Activated CD8-positive, alpha-beta memory T cell treated with anti-CD3 and anti-CD28 coated beads for 24 hours (primary cell): Measurements from ENCODE around the gene FAM163A.

ENCODE experiments used
- DNase-seq: peaks from one replicate; pipeline ENCODE4 v3.0.0-alpha.2; 2020

The FAM163A gene

DNA sequence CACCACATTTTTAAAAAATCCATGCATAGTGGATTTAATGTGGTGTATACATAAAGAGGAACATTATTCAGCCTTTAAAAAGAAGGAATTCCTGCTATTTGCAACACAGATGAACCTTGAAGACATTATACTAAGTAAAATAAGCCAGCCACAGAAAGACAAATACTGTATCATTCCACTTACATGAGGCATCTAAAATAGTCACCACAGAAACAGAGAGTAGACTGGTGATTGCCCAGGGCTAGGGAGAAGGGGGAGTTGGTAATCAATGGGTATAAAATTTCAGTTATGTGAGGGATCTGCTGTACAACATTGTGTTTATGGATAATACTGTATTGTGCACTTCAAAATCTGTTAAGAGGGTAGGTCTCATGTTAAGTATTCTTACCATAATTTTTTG is 10.0 kb downstream of the FAM163A start:
- no peak for DNase-seq

DNA sequence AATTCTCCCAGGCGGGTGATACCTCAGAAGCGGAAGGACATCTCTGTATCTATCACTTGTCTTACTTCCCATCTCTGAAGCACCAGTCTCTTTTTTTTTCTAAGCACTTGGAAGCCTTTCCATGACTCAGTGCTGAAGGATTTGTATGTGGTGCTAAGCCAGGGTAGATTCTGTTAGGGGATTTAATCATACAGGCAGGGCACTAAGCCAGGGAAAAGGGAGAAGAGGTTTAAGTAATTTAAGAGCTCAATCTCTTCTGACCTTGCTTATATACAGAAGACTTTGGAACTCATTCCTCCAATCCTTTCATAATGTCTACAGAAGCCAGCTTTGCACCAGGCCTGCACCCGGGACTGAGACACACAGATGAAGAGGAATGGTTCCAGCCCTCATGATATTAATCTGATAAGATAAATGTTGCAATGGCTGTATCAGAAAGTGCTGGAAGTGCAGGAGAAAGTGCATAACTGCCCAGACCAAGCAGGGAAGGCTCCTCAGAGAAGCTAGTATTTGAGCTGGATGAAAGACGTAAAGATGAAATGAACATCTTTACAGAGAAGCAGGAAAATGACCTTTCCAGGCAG is 11.0 kb downstream of the FAM163A start:
- DNase-seq, result no peak

DNA sequence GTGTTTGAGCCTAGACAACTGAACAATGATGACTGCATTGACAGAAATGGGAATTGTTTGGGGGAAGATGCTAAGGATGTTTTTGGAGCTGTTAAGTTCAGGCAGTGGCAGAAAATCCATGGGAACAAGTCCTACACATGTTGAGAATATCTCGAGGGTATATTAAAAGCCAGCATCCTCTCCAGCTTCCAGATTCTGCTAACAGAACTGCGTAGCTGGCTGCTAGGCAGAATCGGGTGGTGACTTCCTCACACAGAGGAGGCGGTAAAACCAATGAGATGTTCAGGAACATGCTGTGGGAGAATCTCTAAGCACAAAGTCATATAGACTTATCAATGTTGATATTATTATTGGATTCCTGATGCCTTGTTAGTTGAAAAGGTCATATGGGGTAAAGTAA is 14.8 kb downstream of the FAM163A start:
- no peak for DNase-seq

DNA sequence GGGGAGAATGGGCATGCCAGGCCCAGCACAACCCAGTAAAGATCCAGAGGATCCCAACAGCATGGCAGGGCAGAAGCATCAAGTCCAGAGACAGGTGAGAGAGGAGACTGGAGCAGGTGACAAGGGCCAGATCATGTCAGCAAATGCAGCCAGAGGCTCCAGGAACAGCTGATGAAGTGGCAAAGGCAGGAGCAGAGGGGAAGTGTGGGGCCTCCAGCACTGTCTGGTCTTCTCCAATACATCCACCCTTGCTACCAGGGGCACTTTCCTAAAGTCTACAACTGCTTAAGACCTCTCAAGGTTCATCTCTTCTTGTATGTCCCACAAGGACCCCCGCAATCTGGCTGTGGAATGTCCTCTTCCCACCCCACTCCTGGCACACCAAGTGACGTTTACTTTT is 17.4 kb downstream of the FAM163A start:
- DNase-seq, result no peak

DNA sequence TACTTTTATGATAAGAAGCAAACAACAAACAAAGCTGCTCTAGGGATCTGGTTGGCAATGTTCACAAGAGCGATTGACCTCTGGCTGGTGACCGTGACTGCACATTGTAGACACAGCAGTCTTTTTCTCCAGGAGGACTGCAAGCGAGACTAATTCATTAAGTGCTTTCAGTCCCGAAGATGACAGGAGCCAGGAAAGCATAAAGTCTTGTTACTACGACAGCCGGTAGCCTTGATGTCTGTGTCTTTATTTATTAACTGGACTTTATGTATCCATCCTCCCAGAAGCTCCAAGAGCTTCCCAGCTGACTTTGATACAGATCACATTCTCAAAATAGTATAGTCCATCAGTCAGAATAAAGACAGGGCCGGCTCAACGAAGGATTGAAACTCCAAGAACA is 18.2 kb downstream of the FAM163A start:
- DNase-seq, result no peak

DNA sequence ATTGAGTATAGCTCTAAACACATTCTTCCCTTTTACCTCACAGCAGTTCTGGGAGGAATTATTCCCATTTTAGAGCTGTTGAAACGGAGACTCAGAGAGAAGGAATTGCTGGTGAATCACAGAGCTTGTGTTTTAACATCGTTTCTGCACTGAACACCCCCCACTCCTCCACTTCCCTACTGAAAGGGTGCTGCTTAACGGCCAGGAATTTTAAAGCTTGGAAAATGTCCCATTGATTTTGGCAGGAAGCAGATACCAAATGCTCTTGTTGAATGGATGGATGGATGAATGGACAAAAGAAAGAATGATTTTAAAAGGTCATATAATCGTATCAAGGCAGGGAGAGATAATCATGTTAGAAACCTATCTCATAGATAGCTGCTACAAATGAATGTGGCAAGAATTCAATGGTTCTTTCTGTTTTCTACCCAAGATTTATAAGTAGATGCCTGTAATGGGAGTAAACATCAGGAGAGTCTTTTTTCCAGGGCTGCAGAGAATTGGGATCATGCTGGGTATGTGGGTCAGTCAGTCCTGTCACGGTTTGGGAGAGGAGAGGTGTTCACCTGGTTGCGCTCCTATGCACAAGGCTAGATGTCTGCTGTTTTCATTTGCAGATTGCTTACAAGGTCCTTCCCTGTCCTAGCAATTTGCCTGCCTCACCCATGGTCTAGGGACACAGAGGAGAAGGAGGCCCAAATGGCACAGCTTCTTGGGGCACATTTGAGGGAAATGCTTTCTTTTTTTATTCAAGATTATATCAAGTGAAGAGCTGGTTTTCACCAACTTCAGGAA is 19.0 kb downstream of the FAM163A start:
- DNase-seq, result no peak

DNA sequence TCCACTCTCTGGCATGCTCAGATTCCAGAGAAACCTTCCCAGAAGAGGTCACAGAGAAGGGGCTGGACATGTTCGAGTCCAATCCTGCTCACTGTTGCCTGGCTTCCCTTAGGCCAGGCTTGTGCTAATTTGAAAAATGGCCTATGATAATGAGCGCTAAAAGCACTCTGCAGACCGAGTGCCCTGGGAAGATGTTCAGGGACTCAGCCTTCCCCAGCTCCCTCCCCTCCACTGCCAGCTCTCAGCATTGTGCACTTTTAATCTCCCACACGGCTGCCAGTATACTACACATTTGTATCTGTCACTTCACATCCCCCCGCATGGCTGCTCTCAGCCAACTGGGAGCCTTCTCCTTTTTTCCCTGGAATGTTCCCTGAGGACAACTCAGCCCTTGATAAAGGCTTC is 24.1 kb downstream of the FAM163A start:
- no peak for DNase-seq

DNA sequence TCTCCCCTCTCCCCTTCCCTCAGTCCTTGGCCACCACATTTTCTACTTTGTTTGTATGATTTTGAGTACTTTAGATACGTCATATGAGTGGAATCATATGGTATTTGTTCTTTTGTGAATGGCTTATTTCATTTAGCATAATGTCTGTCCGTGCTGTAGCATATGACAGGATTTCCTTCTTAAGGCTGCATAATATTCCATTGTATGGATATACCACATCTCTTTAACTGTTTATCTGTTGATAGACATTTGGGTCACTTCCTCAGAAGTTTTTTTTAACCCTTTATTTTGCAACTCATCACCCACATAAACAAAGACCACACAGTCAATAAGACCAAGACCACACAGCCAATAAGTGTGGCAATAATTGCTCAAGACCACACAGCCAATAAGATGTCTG is 24.9 kb downstream of the FAM163A start:
- no peak for DNase-seq

DNA sequence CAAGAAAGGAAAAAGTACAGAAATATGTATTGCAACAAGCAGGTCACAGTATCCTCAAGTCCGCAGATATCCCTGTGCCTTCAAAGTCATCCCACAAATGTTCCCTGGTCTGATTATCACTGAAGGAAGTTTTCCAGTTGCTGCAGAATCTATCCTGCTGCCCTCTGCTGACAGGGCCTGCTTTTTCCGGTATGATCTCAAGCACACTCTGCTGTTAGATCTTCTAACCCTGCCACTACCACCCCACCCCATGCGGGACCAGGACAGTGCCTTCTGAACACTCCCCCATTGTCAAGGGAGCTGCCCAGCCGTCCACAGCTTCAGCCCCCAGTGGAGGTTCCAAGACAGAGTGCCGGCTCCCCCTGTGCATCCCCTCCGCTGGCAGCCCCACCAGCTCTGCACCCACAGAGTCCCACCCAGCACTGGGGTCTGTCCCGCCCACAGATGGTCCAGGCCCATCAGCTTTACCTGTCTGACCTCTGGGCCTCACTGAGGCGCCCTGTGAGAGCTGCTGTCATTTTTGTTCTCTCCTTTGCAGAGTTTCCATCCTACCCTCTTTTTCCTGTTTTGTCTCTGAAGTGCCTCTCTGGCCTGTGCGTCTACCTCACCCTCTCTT is 27.9 kb downstream of the FAM163A start:
- no peak for DNase-seq

DNA sequence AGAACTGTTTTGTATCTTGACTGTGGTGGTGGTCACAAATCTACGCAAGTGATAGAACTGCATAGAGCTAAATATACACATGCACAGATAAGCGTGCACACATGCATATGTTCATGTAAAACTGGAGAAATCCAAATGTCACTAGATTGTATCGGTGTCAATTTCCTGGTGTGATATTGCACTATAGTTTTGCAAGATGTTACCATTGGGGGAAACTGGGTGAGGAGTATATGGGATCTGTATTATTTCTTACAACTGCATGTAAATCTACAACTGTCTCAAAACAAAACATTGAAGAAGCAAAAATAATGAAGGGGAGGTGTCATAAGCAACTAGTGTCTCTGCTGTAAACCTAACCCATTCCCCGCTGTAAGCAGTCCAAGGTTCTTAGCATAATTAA is 30.2 kb downstream of the FAM163A start:
- DNase-seq, result no peak

DNA sequence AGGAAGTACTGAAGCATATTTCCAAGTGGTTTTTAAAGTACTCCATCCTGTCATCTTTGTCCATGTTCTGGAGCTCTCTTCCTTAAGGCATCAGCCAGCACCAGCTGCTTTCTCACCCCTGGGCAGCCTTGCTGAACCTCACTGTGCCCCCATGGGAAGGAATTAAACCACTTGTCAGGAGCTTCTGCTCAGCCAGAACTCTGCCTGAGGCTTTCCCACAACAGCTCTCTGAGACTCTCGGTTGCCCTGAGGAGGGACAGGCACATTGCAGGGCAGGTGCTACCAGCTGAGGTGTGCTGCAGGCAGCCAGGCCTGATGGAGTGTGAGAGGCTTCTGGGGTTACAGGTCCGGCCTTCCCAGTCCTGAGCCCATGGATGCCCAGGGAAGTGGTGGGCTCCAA is 30.9 kb downstream of the FAM163A start:
- DNase-seq, result no peak

DNA sequence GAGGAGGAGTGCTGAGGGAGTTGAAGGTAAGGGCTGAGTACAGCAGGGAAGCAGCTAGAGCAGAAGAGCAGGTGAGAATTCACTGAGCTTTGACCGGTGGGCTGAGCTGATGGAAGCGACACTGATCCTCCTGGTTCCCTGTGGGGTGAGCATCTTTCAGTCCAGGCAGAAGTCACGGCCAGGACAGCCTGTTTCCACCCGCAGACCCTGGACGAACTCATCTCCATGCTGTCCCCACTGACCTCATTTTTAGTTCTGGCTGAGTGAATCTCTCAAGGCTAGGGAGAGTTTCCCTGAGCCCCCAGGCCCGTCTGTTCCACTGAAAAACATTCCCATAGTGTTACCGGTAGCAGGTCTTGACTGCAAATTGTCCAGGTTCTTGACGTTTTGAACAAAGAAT is 31.5 kb downstream of the FAM163A start:
- DNase-seq, result no peak

DNA sequence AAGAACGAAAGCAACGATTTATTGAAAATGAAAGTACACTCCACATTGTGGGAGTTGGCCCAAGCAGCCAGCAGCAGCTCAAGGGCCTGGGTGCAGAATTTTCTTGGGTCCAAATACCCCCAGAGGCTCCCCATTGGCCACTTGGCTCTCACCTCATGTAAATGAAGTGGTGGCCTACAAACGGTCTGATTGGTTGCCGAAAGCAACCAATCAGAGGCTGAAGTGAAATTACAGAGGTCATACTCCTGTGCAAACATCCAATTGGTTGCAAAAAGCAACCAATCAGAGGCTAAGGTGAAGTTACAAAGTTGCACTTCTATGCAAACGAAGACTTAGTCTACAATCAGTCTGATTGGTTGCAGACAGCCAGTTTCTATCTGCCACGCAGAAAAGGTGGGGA is 31.9 kb downstream of the FAM163A start:
- no peak for DNase-seq

DNA sequence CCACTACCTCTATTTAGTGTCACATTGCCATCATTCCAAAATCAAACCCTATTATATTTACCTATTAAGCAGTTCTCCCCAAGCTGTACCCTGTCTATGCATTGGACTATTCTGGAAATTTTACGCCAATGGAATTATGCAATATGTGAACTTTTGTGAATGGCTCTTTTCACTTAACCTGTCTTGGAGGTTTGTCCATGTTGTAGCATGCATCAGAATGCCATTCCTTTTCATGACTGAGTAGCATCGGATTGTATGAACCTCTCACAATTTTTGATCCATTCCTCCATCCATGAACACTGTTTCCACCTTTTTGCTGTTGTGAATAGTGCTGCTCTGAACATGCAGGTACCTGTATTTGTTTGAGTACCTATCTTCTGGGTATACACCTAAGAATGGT is 33.7 kb downstream of the FAM163A start:
- DNase-seq, result no peak

DNA sequence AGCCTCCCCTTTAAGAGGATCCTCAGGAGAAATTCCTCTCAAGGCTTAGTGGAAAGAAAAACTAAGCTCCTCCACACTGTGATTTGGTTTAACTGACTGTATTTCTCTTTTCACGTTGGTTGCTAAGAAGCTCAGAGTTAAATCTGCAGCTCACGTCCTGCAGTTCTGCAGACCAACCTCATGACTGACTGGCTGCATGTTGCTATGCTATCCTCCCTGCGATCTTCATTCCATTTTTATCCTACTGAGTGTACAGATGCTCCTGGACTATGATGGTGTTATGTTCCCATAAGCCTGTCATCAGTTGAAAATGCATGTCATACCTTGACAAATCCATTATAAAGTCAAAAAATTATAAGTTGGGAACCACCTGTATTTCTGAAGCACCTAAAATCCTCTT is 34.6 kb downstream of the FAM163A start:
- DNase-seq, result no peak

DNA sequence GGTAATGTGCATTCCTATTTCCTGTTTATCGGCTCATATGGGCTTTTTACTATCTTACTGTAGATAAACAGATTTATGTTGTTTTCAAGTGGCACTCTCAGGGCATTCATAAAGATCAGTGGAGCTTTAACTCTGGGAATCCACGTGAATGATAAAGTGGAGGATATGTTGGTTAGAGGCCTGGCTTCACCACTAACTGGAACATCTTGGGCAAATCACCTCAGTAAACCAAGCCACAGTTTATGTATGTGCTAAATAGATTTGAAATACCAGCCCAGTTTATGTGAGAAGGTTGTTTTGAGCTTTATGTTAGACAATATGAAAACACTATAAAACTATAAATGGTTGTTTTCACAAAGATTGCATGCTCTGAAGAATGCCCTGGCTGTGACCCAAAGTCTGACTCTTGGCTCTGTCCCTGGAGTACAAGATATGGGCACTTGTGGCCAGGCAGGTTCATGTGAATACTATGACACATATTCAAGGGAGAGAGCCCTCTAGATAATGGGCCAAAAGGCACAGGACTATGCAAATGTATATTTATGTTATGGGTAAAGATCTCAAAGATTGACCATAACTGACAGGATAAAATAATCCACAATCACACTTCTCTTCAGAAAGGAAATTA is 36.7 kb downstream of the FAM163A start:
- no peak for DNase-seq

DNA sequence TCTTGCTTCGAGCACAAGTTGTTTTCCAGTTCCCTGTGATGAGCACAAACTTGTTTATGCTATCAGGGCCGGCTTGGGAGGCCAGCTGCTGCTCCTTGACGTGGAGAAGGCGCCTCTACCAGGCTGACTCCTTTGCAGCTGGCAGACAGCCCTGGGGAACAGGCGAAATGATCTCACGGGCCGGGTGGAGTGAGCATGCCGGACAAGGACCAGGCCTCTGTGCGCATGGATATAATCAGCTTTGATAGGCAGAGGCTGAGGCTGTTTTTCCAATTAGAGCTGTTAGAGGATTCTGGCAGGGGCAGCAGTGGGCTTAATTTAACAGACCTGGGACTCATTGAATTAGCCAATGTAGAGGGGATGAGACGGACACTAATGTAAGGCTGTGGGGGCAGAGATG is 38.9 kb downstream of the FAM163A start:
- DNase-seq, result no peak

DNA sequence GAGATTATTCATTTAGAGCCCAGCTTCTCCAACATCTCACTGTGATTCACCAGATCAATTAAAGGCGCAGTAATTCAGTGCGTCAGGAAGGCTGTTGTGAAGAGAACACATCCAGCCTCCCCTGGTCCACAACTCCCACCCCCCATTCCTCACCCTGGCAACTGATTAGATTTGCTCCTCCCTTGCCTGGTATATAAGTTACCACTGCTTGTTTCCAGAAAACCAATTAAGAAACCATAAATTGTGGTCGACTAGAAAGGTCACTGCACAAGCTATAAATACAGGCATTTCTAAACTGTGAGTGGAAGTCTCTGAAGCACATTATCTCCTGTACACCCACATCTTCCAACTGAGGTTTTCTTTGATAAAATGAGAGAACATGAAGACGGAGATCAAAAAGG is 41.9 kb downstream of the FAM163A start:
- no peak for DNase-seq

DNA sequence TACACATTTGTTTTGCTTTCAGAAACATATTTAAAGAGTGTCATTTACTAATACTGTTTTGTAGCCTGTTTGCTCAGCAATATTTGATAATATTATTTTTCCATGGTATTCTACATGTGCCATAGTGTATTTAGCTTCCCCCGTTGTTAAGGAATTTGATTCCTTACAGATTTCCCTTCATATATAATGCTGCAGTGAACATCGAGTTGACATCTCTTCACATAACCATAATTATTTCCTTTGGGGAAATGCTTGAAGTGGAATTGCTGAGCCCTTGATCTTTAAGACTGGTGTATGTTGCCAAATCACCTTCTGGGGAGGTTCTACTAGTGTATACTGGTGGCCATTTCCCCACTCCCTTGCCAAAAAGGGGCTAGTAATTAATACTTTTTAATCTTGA is 42.6 kb downstream of the FAM163A start:
- DNase-seq, result no peak

DNA sequence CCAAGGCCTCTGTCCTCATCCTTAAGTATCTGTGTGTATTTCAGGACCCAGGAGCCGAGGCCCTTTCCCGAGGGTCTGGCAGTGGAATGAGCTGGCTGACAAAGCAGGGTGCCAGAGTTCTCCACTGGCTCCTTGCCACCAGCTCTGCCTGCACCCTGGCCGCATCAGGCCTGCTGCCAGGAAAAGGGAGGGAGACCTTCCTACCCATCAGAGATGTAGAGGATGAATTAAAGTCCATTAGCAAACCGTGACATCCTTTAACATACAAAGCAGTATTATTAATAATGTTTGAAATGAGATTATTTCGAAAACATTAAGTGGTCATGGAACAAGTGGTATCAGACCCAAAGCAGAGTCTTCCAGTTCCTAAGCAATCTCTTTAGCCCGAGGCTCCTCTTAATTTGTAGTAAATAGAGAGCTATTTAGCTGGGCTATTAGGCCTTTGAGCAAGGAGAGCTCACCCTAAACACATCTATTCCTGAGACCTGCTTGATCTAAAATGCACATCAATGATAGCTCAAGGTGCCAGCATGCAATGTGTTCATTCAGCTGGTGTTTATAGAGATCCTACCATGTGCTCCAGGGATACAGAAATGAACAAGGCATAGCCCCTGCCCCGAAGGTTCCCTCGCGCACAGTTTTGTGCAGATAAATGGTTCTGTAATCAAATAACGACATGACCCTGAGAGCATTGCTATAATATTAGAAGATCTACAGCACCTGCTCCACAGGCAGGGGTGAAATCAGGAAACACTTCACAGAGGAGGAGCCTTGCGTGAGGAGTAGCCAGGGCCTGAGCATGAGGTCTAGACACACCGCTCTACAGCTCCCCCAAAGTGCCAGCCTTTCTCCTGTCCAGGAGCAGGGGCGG is 44.0 kb downstream of the FAM163A start:
- no peak for DNase-seq

DNA sequence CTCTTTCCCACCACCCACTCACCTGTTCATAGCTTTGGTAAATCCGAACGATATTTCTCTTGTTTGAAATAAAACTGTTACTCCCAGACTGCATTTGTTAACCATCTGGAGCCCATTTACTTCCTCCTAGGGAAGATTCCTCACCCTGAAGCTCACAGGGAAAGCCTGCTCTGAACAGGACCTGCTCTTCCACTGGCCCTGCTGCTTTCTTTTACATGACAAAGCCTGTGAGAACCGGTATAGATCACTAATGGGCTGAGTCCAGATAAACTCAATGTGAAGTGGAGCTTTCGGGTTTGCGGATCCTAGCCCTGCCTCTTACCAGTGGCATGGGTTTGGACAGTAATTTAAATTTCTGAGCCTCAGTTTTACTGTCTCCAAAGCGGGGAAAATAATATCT is 45.2 kb downstream of the FAM163A start:
- no peak for DNase-seq

DNA sequence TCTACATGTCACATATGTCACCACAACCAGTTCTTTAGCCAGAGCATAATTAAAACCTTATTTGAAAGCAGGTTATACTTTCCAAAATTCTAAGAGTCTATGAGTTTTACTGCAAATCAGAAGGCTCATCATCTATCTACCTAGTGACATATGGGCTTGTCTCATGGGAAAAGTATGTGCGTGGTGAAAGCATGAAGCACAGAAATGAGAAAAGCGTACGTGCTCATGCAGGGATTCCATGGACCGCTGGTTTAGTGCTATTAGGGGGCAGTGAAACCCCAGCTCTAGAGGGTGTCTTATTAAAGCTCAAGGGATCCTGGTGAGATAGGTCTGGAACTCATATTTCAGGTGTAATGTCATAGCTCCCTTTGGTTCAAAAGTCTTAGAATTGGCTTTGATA is 50.2 kb downstream of the FAM163A start:
- no peak for DNase-seq

DNA sequence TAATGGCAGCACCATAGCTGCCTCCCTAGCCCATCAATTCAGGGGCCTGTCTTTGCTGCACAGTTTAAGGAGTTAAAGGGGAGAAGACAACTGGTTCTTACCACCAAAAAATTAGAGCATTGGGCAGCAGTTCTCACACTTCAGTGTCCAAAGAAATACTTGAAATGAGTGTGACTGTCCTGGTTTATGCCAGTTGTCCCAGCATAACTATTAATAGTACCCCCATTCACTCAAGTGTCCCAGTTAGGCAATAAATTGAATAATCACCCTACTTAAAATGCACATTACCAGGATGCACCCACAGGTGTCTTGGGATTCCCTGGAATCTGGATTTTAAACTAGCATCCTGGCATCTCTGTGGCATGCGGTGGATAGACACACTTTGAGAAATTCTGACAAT is 51.1 kb downstream of the FAM163A start:
- DNase-seq, result no peak
